Hepatocyte (in vitro differentiated cells): ENCODE measurements around the gene CNTNAP2. TPM values are rescaled to one million over a fixed set of nuclear protein-coding genes. Genes with fewer than 3 reads are reported as not detected.
A peak's percentile ranks its signal among the peaks of the same experiment; 100 is the strongest.

ENCODE experiments used
- DNase-seq: peaks from one replicate; pipeline ENCODE4 v3.0.0-alpha.2; 2016; ENCODE audit warnings: low spot score
- H2AFZ ChIP-seq: fragments of 200-600 bp; sonication (generic); 2 replicates; pipeline ENCODE4 v1.6.0; 2016; ENCODE audit warnings: antibody characterized with exemption, mild to moderate bottlenecking
- H3K27ac ChIP-seq: fragments of 200-600 bp; sonication (generic); 2 replicates; pipeline ENCODE4 v1.5.1; 2016; ENCODE audit warnings: mild to moderate bottlenecking
- H3K27me3 ChIP-seq: fragments of 200-600 bp; sonication (generic); 2 replicates; pipeline ENCODE4 v1.6.1; 2016
- H3K36me3 ChIP-seq: fragments of 200-600 bp; sonication (generic); replicated peaks from 2 replicates; pipeline ENCODE4 v1.5.1; 2016; ENCODE audit warnings: low read depth; ENCODE audit not compliant: insufficient read depth
- H3K4me1 ChIP-seq: fragments of 200-600 bp; sonication (generic); 2 replicates; pipeline ENCODE4 v1.5.1; 2016; ENCODE audit warnings: mild to moderate bottlenecking, moderate library complexity; ENCODE audit not compliant: insufficient read depth
- H3K4me2 ChIP-seq: fragments of 200-600 bp; sonication (generic); 2 replicates; pipeline ENCODE4 v1.6.0; 2016
- H3K4me3 ChIP-seq: fragments of 200-600 bp; sonication (generic); 2 replicates; pipeline ENCODE4 v1.5.1; 2016; ENCODE audit warnings: mild to moderate bottlenecking
- H3K79me2 ChIP-seq: fragments of 200-600 bp; sonication (generic); 2 replicates; pipeline ENCODE4 v1.6.0; 2017; ENCODE audit warnings: mild to moderate bottlenecking
- H3K9me2 ChIP-seq: fragments of 200-600 bp; sonication (generic); replicated peaks from 2 replicates; pipeline ENCODE4 v1.6.0; 2017; ENCODE audit warnings: mild to moderate bottlenecking; ENCODE audit not compliant: insufficient read depth
- H3K9me3 ChIP-seq: fragments of 200-600 bp; sonication (generic); 2 replicates; pipeline ENCODE4 v1.5.1; 2016; ENCODE audit warnings: low read depth, mild to moderate bottlenecking
- H4K20me1 ChIP-seq: fragments of 200-600 bp; sonication (generic); 2 replicates; pipeline ENCODE4 v1.6.0; 2016; ENCODE audit warnings: mild to moderate bottlenecking; ENCODE audit not compliant: insufficient read depth, poor library complexity, severe bottlenecking
- CTCF ChIP-seq: fragments of 200-600 bp; sonication (generic); IDR thresholded peaks from 2 replicates; pipeline ENCODE4 v1.5.1; 2016; ENCODE audit warnings: antibody characterized with exemption, mild to moderate bottlenecking; ENCODE audit not compliant: poor library complexity
- EZH2 ChIP-seq: fragments of 200-600 bp; sonication (generic); IDR thresholded peaks from 2 replicates; pipeline ENCODE4 v1.6.1; 2016; ENCODE audit warnings: antibody characterized with exemption, mild to moderate bottlenecking, borderline replicate concordance
- EZH2phosphoT487 ChIP-seq: fragments of 200-600 bp; sonication (generic); IDR thresholded peaks from one replicate; pipeline ENCODE4 v1.6.1; 2018; ENCODE audit warnings: antibody characterized with exemption, mild to moderate bottlenecking, low read depth, moderate library complexity; ENCODE audit not compliant: unreplicated experiment, severe bottlenecking
- WGBS: methylation state at CpG from one replicate; pipeline ENCODE4 v1.1.6; 2016; ENCODE audit warnings: low lambda C conversion rate; ENCODE audit errors: missing lambda C conversion rate; 5-methylcytosine and 5-hydroxymethylcytosine counted together
- polyA plus RNA-seq: library from polyadenylated mRNA; unstranded; fragments of >200 nt; fragmentation: Nextera tagmentation; extraction: Ambion mirVana; gene quantifications from 2 replicates; pipeline ENCODE4 v1.2.1, GENCODE V29; 2016
- total RNA-seq: library from RNA; depleted of rRNA; stranded (reverse); fragments of >200 nt; gene quantifications from 2 replicates; pipeline ENCODE4 v1.2.3, GENCODE V29; 2014

CNTNAP2 gene
- total and polyA plus RNA-seq, 2 experiments from 2014 or later: 7.5 to 14.7 TPM

GRCh38 chr7:146701166-146701565, 584.6 kb downstream of the CNTNAP2 start:
- Histone ChIP-seq H3K9me2 (no peaks in the 10 kb centered on the region), H3K27ac (no peak overlapping the region), H3K4me2 (no peak overlapping the region), H3K79me2 (no peaks in the 10 kb centered on the region), H3K36me3 (no peaks in the 10 kb centered on the region), H3K4me1 (no peaks in the 10 kb centered on the region), H4K20me1 (no peaks in the 10 kb centered on the region), H2AFZ (no peak overlapping the region), H3K9me3 (no peaks in the 10 kb centered on the region), H3K4me3 (no peak overlapping the region), H3K27me3 (no peaks in the 10 kb centered on the region)
- TF ChIP-seq EZH2phosphoT487 (no peak), CTCF (no peak), EZH2 (no peak)
- DNase-seq: no peak
- 65% methylated on average over 3 of the region's 3 CpGs for WGBS

- H2AFZ ChIP-seq: no peak overlapping the region
- WGBS: 83% methylated on average over 1 of the region's 1 CpG
- H4K20me1 ChIP-seq: no peaks in the 10 kb centered on the region
- no peaks in the 10 kb centered on the region for H3K4me1 ChIP-seq
- H3K4me3 ChIP-seq: no peak overlapping the region
- no peaks in the 10 kb centered on the region for H3K36me3 ChIP-seq
- TF ChIP-seq EZH2 (no peak), CTCF (no peak), EZH2phosphoT487 (no peak)
- no peaks in the 10 kb centered on the region for H3K9me3 ChIP-seq
- no peaks in the 10 kb centered on the region for H3K27me3 ChIP-seq
- no peaks in the 10 kb centered on the region for H3K79me2 ChIP-seq
- H3K9me2 ChIP-seq: no peaks in the 10 kb centered on the region
- H3K4me2 ChIP-seq: no peak overlapping the region
- DNase-seq: no peak
- no peak overlapping the region for H3K27ac ChIP-seq
Observed at GRCh38 chr7:146702898-146703297, 586.3 kb downstream of the CNTNAP2 start.

- Histone ChIP-seq H3K27ac (peak overlapping the region; percentile 64), H3K27me3 (no peaks in the 10 kb centered on the region), H3K4me3 (no peak overlapping the region), H3K9me2 (no peaks in the 10 kb centered on the region), H4K20me1 (no peaks in the 10 kb centered on the region), H3K9me3 (no peaks in the 10 kb centered on the region), H2AFZ (no peak overlapping the region), H3K4me2 (no peak overlapping the region), H3K36me3 (no peaks in the 10 kb centered on the region), H3K4me1 (no peaks in the 10 kb centered on the region), H3K79me2 (no peaks in the 10 kb centered on the region)
- peak; percentile 49 for DNase-seq
- TF ChIP-seq EZH2phosphoT487: no peak
- no peak for TF ChIP-seq EZH2
- TF ChIP-seq CTCF: no peak
- WGBS: 57% methylated on average over 4 of the region's 4 CpGs
Observed at GRCh38 chr7:146709451-146710027, 592.9 kb downstream of the CNTNAP2 start.
